GM04504 (cell line): ENCODE data around the gene LPAR6.

Source experiments
- DNase-seq: peaks from one replicate; pipeline ENCODE4 v3.0.0-alpha.2; 2012; ENCODE audit warnings: low read depth

Gene LPAR6

DNA sequence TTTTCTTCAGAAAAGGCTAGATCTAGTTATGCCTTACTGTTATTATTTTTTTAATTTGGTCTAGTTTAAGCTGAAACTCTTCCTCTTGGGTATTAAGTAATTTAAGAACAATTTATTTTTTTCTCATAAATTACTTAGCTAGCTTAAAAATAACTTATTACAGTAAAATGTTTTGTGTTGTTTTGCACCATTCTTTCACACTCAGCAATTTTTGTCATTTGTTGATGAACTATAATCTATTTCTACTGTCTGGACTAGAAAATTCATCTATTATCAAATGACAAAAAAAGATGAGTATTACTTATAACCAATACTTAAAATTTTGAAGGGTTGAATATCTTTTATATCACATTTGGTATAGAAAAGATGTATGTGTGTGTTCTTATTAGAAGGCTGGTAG is 1.6 kb upstream of the LPAR6 start:
- no peak for DNase-seq

DNA sequence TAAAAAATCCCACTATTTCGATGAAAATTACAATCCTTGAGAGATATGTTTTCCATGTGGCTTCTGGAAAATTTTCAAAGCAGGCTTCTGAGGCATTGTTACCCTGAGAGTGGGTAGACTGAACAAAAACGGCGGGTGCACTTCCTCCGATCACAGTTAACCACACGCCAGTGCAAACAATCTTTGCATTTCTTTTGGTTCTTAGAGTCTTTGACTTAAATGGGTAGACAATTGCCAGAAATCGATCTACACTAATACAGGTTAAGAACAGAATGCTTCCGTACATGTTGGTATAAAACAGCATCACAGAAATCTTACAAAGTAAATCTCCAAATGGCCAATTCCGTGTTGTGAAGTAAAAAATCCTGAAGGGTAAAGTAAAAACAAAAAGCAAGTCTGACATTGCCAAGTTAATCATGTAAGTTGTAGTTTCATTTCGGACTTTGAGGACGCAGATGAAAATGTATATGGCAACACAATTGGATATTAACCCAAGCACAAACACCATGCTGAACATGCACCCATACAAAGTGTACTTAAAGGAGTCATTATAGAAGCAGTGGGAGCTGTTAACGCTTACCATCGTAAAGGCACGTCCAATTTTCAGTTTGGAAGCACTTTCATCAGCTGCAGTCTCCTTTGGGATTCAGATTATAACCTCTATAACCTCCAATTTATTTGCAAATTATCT is 927 bp downstream of the LPAR6 start:
- DNase-seq = no peak

DNA sequence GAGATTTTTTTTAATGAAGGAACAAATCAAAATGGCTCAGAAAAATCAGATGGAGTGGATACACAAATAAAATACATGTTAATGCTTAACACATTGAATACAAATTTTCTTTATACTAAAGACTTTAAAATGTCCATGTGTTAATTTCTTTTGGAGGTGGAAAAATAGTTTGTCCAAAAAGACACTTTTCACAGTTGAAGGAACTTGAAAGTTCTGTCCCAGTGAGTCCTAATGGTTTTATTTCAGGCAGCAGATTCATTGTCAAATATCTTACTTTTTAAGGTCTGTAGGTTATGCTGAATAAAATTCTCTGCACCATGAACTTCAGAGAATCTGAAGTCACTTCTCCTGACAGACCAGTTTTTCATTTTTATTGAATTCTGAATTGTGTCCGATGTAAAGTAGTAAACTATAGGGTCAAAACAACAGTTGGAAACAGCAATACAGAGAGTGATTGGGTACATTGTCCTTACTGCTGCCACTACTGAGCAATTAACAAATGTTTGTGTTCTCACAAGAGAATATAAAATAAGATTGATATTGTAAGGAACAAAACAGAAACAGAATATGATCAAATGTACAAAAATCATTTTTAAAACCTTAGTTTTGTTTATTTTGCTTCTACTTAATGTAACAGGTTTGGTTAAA is 1.6 kb downstream of the LPAR6 start:
- no peak for DNase-seq

DNA sequence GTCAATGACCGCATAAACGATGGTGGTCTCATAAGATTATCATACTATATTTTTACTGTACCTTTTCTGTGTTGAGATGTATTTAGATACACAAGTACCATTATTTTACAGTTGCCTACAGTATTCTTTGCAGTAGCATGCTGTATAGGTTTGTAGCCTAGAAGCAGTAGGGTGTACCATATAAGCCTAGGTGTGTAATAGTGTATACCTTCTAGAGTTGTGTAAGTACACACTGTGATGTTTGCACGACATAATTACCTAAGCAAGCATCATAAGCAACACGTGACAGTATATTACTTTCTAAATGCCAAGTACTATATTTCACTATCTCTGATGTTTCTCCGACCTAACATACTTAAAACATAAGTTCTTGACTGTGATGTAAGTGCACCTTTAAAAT is 2.7 kb downstream of the LPAR6 start:
- no peak for DNase-seq

DNA sequence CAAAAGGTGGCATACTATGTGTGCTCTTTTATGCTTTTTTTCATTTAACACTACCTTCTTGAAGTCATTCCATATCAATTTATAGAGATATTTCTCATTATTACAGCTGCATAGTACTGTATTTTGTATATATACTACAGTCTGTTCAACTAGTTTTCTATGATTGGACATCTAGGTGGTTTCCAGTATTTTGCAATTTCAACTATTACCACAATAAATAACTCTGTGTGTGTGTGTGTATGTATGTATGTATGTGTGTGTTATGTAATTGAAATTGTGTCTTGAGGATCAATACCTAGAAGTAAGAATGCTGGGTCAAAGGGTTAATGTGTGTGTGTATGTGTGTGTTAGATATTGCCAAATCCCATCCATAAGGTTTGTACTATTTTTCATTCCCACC is 7.0 kb downstream of the LPAR6 start:
- no peak for DNase-seq

DNA sequence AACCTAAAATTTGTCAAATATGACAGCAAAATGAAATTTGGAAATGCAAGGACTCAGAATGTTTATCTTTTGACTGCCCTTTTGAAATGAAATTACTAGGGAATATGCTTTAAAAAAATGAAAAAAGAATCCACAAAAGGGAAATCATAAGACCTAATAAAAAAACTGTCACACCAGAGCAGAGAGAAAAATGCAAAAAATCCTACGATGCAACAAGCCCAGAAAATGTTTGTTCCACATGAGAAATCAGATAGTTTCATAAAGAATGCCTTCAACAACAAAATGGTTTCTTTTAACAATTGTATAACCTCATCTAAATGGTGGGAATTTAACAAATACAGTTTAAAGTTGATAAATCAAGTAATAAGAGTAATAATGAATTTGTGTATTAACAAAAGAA is 8.0 kb downstream of the LPAR6 start:
- no peak for DNase-seq

DNA sequence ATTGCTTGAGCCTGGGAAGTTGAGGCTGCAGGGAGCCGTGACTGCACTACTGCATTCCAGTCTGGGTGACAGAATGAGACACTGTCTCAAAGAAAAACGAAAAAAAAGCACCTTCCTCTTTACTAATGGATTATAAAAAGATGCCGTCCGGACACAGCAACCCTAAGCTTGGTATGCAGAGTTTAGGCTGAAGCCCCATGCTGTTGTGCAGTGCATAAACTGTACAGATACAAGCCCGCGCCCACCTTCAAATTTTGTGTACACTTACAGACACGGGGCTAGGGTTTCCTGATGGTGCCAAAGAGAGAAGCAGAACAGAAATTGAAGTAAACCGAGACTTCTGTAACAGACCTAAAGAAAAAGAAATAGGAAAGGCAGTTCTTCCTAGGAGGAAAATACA is 9.0 kb downstream of the LPAR6 start:
- DNase-seq = no peak

DNA sequence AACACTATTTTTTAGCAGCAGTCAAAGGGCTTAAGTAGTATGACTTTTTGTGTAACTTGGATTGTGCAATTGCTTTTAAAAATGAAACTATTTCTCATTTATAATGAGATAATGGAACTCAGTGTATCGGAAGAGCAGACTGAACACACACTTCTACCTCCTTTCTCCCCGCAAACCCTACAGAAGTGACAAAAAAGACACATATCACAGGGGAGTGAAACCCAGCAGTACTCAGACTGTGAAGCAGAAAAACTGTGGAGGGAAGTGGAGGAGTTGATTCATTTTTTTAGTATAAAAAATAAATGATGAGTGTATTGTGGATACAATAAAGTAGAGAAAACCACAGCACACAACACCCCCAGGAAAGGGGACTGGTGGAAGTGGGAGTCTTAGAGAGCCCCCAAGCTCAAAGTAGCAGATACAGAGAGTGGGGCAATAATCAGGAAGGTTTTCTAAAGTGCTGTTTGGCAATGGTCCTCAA is 9.7 kb downstream of the LPAR6 start:
- DNase-seq = no peak

DNA sequence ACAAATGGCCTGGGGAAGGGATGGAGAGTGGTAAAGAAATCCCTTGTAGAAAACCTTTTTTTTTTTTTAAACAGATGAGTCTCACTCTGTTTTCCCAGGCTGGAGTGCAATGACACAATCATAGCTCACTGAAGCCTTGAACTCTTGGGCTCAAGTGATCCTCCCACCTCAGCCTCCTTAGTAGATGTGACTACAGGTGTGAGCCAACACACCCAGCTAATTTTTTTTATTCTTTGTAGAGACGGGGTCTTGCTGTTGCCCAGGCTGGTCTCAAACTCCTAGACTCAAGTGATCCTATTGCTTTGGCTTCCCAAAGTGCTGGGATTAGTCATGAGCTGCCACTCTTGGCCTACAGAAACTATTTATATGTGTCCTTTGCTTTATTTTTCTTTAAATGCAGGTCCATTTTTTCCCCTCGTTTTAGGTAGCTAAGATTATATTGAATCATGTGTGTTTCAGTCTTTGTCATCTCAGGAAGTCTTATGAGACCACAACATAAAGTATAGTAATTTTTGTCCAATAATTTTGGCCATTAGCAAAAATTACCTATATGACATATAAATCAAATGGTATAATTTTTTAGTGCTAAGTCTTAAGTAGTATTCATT is 10.5 kb downstream of the LPAR6 start:
- DNase-seq = no peak

DNA sequence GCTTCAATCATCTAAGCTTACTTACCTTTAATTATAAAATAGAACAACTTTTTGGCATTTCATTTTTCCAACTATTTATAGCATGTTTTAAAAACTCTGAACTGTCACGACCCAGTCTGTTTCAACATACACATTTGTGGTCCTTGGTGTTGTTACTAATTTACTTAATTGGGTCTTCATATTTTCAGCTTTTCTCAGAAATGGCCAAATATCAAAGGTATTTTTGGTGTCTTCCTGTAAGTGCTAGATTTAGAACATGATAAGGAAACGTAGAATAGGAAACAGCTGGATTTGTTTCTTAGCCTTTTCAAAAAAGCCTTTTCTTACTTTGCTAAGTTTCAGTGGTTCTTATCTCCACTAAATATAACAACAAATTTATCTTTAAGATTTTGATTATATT is 11.4 kb downstream of the LPAR6 start:
- no peak for DNase-seq

DNA sequence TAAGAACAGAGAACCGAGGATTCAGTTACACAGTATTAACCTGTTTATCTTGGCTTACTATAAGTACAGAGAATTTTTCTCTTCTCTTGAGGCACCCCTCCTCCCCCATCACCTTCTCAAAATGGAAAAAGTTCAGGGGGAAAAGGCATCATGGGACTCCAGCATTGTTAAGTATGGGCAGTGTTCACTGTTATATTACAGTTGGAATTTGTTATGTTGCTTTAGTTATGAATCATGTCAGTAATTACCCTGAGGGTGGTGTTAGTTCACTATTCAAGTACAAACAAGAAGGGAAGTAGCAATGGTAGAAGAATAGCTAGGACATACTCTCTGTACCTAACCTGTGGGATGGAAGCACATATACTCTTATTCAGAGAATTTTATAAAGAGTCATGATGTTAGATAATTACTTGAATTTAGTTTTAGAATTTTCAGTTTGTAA is 12.0 kb downstream of the LPAR6 start:
- DNase-seq = peak; percentile 56

DNA sequence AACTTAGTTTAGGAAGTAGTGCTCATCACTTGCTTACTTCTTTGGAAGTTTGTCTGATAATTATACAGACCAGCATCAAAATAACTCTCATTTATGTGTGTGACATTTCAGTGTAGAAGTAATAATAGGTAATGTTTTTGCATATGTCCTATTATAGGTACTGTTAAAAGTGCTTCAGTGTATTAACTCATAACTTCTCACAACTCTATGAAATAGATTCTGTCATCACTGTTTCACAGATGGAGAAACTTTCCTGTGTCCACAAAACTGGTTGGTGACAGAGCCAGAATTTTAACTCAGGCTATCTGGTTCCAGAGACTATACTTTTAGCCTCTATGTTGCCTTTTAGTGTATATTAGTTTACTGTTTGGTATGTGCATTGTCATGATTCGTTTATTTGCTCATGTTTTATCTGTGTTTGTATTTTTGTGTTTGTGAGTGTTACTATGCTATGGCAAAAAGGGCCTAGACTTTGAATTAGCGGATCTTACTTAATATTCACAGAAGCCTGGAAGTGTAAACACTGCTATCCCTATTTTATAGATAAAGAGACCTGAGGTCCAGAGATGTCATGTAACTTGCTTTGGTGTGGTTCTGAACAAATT is 12.7 kb downstream of the LPAR6 start:
- DNase-seq = no peak

DNA sequence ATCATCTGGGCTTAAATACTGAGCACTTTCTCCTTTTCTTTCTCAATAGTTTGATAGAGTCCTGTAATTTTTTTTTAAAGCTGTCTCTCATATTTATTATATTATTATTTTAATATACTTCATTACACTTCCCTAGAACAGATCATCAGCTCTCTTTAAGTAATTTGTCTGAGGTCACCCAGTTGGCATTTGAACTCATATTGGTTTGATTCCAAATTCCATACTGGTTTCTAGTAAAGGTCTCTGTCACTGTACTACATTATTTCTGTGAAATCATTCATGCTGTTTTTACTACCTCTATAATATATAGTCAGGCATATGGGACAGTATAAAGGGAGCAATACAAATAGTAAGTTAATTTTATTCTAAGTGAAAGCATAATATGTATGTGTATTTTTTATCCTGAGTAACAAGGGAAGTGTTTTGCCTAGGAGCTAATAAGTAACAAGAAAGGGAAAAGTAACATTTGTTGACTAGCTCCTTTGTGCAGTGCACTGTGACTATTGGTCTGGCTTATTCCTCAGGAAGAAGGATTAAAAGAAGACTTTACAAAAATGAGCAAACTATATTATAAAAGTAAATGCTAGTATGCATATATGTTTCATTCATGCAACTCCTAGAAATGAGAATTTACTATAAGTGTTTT is 14.3 kb downstream of the LPAR6 start:
- no peak for DNase-seq

DNA sequence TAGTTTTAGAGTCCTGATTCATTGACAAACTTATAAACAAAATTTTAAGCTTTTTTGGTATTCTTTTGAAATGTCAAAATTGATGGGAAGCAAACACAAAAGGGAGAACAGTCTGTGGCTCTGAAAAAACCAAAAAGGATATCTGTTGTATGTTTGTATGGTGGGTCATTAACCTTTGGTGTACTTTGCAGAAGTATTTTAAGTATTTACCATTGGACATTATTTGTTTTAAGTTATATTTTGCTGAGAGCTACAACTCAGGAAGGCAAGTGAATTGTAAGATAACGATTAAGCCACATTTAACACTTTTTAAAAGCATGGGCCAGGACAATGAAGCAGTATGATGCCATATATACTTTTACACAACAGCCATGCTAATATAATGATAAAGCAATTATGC is 15.2 kb downstream of the LPAR6 start:
- DNase-seq = no peak

DNA sequence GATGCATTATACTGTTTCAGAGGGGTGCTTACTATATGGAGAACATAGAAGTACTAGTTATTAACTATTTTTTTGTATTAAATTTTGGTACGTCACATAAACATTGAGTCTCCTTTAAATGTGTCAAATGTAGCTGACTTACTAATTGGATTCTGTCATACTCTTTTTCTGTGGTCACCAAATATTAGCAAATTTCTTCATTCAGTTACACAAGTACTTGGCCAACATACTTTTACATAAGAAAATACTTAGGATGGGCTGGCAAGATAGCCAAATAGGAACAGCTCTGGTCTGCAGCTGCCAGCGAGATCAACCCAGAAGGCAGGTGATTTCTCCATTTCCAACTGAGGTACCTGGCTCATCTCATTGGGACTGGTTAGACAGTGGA is 19.2 kb downstream of the LPAR6 start:
- no peak for DNase-seq

DNA sequence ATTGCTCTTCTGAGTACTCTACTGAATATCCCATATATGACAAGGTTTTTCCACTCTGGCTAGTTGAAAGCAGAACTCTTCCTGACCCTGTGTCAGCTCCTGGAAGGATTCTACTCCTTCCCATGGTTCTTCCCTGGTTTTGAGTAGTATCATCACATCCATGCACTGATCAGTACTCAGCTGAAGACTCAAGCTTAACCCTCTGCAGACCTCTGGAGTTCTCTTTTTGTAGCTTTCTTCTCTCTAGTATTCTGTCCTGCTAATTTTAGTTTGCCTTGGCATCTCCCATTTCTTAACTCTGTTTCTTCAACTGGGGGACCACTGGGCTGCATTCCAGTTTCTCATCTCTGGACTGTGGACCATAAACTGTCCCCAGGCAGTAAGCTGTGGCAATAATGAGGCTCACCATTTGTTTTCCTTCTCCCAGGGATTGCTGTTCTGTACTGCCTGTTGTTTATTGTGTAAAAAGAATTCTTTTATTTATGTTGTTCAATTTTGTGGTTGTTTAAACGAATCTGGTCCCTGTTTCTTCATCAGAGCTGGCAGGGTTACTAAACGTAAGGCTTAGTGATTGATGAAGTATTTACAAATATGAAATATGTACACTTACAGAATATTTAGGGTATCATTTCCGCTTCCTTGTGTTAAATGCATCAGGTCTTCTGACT is 19.7 kb downstream of the LPAR6 start:
- no peak for DNase-seq

DNA sequence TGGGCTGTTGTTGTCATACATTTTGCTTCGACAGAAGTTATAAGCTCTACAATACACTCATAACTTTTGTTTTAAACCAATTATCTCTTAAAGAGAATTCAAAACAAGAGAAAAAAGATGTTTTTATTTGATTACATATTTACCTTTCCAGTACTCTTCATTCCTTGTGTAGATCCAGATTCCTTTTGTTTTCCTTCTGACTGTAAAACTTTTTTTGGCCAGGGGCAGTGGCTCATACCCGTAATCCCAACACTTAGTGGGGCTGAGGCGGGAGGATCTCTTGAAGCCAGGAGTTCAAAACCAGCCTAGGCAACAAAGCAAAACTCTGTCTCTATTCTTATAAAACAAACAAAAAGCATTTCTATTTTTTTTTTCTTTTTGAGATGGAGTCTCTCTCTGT is 21.7 kb downstream of the LPAR6 start:
- DNase-seq = no peak

DNA sequence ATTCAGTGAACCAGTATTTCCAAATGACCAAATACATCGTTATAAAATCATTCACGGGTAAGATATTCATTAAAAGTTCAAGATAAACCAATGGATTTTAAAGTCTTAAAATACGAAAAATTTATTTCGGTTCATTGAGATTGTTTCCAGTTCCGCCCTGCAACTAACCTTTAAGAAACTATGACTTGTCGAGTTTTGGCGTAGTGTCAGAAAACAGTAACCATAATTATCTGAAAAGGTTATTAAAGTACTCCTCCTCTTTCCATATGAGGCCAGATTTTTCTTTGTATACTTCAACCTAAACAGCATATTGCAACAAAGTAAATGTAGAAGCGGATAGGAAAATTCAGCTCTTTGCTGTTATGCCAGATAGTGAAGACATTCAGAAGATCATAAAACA is 26.1 kb downstream of the LPAR6 start:
- DNase-seq = no peak

DNA sequence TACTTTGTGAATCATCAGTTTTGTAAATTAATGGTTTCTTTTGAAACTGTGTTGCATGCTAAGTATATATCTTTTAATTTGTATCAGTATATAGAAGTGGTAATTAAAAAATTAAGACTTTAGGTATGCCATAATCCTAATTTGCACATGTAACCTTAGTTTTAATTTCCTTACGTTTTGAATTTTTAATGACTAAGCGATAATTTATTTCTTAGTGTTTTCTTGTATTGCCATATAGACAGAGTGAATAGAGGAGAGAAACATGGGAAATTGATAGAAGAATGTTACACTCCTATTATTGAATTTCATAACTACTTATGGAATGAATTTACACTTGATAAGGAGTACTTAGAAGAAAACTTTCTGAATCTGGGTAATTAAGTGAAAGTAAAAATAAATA is 29.5 kb downstream of the LPAR6 start:
- DNase-seq = no peak

DNA sequence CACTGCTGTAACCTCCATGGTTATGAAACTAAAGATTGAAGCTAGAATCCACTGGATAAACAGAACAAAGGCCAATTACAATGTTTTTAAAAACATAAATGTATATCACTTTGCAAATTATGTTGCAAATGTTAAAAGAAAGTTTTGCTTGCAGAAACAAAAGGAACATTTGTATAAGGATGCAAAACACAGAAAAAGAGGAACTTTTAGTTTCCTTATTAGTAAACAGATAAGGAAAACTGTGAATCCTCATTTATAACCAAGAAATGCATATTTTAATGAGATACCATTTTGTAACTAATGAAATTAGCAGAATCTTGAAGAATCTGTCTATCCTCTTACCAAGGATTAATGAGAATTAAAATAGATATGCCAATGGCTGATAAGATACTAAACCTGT is 32.3 kb downstream of the LPAR6 start:
- no peak for DNase-seq

DNA sequence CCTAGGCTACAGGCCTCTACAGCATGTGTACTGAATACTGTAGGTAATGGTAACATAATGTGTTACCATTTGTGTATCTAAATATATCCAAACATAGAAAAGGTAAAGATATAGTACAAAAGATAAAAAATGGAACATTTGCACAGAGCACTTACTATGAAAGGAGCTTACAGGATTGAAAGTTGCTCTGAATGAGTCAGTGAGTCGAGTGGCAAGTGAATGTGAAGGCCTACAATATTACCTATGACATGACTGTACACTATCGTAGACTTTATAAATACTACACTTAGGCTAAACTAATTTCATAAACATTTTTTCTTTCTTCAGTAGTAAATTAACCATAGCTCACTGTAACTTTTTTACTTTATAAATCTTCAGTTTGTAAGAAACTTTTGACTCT is 35.1 kb downstream of the LPAR6 start:
- no peak for DNase-seq

DNA sequence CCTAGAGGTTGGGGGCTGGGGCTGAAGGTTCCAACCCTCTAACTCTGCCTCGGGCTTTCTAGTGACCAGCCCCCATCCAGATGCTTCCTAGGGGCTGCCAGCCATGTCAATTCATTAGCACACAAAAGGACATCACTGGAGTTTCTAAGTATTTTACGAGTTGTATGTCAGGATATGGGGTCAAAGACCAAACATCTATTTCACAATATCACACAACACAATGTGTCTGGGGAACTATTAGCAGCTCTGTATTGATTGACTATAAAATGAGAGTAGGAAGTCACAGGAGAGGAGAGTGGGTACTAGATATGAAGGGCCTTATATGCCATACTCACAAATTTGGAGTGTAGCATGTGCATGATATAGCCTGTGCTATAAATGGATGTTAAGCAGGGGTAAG is 42.1 kb downstream of the LPAR6 start:
- DNase-seq = no peak
